GM21367 (cell line): ENCODE data around the gene TMEM31.
"Not testable (repeated sequence)": the region's sequence is repeated elsewhere in the genome, so short reads cannot be mapped to it uniquely, and the experiment has no call there.

Experiments
- ATAC-seq: cut with Tn5 transposase; IDR thresholded peaks from one replicate; pipeline ENCODE4 v1.9.1; 2021; ENCODE audit not compliant: unreplicated experiment

Gene TMEM31

GRCh38 chrX:103722505-103722904, 11.8 kb downstream of the TMEM31 start:
- ATAC-seq, result no peak

- ATAC-seq, result no peak
Observed at GRCh38 chrX:103726477-103726876, 15.8 kb downstream of the TMEM31 start.

GRCh38 chrX:103727115-103727514, 16.4 kb downstream of the TMEM31 start:
- no peak for ATAC-seq

GRCh38 chrX:103729015-103729414, 18.3 kb downstream of the TMEM31 start:
- ATAC-seq, result no peak

GRCh38 chrX:103730147-103730795, 19.6 kb downstream of the TMEM31 start:
- no peak for ATAC-seq

DNA sequence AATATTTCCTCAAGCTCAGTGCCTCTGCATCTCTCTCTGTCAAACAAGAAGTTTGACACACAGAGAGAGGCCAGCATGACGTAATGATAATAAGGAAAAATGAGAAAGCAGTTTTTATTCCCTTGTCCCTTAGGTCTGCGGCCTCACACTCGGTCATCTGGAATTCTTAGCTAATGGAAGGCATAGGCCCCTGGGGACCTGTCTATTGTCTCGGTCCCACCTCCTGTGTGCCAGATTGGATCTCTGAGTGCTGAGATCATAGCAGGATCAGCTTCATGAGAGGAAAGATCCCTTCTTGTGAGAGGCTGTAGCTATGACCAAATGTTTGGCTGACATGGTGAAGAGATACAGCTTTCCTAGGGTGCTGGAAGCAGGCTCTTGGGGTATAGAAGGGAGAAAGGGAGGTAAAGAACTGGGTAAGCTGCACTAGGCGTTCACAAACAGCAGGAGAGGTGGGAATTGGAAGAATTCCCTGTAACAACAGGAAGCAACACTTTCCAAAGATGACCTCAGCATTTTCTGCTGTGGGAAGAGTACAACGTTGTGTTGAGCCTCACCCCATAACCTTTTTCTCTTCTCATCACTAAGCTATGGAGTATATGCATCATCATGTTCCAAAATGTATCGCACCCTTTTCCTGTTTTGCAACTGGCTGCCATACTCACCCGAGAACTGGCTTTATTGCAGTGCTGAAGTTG, 20.2 kb downstream of the TMEM31 start:
- no peak for ATAC-seq

DNA sequence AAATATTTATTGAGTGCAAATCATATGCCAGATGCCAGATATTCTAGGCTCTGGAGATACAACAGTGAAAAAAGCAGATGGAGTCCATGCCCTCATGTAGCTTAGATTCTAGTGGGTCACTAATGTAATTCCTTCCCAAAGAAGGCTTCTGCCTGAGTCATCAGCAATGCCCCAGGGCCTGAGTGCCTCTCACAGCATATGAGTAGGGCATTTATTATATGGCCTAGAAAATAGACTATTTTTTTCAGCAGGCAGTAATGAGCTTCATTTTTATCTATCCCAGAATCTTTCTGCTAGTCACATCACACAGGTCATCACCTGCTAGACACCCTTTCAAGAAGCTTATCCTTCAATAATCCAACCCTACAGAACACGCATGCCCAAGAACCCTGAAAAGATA, 22.3 kb downstream of the TMEM31 start:
- no peak for ATAC-seq

- no peak for ATAC-seq
Observed at GRCh38 chrX:103734125-103734760, 23.5 kb downstream of the TMEM31 start.

DNA sequence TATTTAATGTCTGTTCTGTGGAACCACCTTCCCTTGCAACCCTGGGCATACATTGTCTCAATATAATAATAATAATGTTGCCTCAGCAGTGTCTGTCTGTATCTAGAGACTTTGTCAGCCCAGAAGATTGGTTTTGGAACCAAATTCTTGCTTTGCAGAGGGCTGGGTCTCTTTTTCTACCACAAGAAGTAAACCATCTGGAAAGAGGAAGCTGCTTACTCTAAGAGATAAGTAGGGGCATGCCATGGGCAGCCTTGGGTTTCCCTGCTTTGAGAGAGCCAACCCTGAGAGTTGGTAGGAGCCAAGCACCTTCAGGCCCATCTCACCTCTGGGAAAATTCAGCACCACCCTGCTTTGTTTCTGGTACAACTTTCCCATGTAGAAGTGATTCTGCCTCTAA, 27.0 kb downstream of the TMEM31 start:
- ATAC-seq, result no peak

DNA sequence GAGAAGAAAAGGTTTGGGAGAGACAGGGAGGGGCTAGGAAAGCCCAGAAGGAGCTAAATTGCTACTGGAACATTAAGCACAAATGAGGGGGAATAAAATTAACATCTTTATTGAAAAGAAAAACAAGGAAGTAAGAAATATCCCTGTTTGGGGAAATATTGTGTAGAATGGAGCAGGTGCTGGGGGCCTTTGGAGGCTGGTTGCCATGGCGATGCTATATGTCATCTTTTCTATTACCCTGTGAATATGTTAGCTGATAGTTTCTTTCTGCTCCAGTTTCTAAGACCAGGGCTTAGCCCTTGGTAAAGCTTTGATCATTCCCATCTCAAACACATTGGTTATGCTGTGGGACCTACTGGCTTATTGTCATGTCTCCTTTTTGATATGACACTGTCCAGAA, 28.7 kb downstream of the TMEM31 start:
- no peak for ATAC-seq

- ATAC-seq, result no peak
Observed at GRCh38 chrX:103741879-103742278, 31.2 kb downstream of the TMEM31 start.

DNA sequence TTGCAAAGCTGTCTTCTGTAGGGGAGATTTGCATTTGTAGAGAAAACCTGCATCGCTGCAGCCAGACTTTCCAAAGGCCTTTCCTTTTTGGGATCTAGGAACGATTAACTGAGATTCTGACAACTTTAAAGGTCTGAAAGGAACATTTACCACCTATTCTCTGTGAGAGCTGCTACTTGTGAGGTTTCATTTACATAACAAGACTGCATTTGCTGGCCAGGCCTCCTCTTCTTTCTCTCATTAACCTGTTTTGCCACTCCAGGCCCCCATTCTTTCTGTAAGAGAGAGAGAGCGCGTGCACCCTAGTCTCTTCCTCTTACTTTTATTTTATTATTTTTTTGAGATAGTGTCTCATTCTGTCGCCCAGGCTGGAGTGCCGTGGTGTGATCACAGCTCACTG, 31.6 kb downstream of the TMEM31 start:
- no peak for ATAC-seq

DNA sequence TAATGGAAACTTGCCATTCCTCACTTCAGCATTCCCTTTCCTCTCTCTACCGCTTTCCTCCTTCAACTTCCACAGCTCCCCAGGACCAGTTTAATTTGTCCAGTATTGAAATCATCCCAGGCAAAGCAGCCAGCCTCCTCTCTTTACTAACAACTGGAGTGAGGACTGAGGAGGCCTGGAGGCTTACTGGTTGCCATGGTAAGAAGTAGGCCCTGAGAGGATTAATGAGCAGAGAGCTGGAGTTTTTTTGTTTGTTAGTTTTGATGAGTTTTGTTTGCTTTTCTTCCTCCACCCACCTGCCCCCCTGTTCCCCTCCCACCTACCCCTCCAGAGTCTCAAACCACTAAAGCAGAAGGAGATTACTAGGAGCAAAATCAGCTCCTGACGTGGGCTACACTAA, 36.5 kb downstream of the TMEM31 start:
- ATAC-seq, result no peak

- ATAC-seq, result no peak
Observed at GRCh38 chrX:103754401-103754800, 43.7 kb downstream of the TMEM31 start.

- ATAC-seq, result no peak
Observed at GRCh38 chrX:103756736-103757135, 46.0 kb downstream of the TMEM31 start.

DNA sequence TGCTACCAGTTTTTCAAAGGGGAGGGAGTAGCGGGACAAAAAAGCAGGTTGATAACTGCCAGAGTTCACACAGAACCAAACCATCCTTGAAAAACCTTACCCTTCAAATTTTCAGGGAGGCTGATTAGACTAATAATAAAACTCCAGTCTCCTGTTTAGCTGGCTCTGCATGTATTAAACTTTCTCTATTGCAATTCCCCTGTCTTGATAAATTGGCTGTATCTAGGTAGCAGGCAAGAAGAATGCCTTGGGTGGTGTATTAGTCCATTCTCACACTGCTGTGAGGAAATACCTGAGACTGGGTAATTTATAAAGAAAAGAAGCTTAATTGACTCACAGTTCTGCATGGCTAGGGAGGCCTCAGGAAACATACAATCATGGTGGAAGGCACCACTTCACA, 47.8 kb downstream of the TMEM31 start:
- ATAC-seq, result no peak

DNA sequence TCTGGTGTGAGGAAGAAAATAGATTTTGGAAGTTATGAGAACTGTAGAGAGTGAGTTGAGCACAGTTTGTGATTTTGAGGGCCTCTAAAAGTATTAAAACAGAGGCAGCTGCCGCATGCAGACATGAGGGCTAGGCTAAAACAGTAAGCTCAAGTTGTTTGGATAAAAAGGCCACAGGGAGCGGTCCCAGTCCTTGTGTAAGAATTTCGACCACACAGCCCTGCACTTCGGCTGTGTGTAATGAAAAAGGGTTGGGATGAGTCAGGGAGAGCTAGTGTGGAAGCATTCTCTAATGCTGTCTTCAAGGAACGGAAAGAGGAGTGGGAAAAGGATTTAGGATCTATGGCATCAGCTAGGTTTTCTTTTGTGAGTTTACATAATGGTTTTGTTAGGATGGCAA, 52.8 kb downstream of the TMEM31 start:
- not testable (repeated sequence) for ATAC-seq
